NCI-H2029 (cell line): ENCODE data around the gene PIK3CG.
"Not testable (repeated sequence)": the region's sequence is repeated elsewhere in the genome, so short reads cannot be mapped to it uniquely, and the experiment has no call there.

Experiments used
- DNase-seq: peaks from one replicate; lab custom pipeline; 2025; lab: John Stamatoyannopoulos, UW

PIK3CG gene

DNA sequence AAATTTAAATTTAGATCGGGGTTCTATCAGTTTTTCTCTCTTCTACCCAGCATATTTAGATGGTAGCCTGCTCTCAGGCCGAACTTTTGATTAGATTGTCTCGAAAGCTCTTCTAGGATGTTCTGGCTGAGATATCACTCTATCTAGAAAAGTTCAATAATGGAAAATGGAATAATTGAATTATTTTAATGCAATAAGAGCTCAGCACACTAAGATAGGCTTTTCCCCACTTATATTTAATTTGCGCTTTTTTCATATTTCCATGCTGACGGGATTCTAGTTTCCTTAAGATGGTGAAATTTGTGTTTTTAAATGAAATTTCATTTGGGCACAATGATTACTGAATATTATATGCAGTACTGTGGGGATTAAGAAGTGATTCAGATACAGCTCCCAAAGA, 73.7 kb downstream of the PIK3CG start:
- no peak for DNase-seq

DNA sequence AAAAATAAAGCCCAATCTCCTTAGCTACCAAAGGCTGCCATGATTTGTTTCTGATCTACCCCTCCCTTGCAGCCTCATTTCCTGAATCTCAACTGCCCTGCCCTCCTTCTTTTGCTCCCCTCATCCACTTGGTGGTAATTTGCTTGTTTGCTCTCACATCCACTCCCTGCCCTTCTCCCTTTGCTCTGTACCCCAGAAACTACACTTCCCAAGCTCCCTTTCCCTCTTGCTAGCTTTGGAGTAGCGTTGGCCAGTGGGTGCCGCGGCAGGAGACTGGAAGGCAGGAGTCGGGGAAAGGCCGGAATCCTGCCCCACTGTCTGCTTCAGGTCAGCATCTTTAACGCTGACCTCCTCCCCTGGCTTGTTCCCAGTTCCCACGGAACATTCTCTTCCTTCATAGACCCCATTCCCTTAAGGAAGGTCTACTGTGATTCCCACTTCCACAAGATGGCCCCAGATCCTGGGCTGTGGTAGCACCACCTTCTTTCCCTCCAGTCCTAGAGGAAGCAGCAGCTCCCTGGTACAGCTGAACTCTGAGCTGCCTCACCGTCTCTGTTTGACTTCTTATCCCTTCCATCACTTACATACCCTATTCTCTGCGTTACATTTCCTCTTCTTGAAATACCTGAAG, 79.1 kb downstream of the PIK3CG start:
- DNase-seq, result no peak

DNA sequence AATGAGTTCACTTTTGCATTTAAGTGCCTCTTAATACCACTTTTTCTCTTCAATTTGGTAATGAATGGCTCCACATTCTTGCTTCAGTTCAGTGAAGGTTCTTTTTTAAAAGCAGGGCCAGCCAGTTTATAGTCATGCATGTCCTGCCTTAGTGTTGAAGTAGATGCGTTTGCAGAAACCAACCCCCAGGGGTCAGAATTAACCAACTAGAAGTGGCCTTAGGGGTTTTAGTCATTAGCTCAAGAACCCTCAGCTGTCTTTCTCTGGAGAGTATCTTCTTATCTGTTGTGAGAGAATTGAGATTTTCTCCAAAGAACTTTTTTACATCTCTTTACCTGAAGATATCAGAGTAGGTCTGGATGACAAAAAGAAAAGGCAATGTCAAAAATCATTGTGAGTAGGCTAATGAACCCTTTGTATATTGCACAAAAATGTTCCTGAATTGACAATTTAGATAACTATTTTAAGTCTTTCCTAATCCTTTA, 82.2 kb downstream of the PIK3CG start:
- DNase-seq, result peak; percentile 42

DNA sequence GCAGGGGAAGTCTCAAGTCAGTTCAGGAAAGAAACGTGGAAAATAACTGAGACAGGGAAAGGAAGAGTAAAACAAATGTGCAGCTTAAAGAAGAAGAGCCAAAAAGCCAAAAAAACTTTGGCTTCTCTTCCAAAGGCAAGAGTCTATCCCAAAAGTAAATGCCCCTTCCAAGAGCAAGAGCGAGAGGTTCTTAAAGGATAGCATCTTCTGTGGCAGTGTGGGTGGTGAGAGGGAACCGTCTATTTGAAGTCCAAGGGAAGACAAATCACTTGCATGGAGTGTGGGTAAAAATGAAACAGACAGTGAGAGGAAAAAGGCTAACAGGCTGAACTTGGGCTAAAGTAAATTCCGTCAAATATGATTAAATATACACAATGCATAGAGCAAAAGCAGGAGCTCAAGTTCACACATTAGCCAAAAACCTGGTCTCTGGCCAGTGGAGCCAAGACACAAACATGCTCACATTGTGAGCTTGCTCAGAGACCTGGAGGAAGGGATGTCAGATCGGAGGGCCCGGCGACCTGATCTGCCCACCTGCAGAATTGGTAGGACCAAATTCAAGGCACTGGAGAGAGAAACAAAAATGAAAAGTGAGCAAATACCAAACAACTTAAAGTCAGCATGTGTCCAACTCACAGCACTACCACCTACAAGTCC, 87.0 kb downstream of the PIK3CG start:
- DNase-seq, result no peak

DNA sequence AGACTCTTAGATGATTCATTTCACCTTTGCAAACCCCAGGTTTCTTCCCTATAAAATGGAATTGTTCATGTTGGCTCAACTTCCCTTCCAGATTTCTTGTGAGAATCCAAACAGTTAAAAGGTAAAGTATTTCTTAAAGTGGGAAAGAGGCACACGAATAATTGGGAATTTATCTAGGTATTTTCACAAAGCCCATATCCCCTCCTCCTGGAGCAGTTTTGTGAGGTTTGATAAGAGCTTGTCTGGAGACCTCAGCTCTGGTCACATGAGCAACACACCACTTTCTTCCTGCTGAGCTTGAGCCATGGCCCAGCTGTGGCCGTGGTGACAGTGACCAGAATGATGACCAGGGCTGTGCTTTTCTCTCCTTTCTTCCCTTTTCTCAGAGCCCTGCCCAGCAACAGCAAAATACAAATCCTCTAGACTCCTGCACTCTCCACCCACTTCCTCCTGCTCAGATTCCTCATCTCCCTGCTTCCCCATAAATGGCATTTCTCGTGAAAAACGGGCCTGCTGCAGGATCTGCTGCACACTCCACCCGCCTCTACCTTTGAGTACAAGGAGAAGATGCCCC, 87.7 kb downstream of the PIK3CG start:
- DNase-seq, result no peak

DNA sequence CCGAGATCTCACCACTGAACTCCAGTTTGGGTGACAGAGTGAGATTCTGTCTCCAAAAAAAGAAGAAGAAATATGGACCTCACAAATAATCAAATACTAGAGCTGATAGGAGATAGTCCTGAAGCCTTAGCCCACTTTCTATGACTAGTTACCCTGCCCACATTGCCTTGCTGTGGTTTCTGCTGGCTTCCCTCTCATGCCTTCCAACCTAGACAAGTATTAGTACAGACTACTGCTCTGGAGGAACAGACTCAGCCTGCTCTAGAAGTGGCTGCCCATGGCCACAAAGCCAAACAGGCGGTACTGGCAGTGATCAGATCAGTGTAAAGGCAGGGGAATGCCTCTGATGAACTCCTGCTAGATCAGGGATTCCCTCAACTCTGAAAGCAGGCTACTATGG, 89.8 kb downstream of the PIK3CG start:
- no peak for DNase-seq

DNA sequence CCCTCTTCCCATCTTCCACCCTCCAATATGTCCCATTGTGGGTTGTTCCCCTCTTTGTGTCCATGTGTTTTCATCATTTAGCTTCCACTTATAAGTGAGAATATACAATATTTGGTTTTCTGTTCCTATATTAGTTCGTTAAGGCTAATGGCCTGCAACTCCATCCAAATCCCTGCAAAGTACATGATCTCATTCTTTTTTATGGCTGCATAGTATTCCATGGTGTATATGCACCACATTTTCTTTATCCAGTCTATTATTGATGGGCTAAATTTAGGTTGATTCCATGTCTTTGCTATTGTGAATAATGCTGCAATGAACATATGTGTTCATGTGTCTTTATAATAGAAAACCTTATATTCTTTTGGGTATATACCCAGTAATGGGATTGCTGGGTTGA, 90.8 kb downstream of the PIK3CG start:
- not testable (repeated sequence) for DNase-seq
